ENCODE data around the gene DOK7. TPM values are rescaled to one million over a fixed set of nuclear protein-coding genes. Genes with fewer than 3 reads are reported as not detected.

Gene DOK7
- total RNA-seq, 6 experiments from 2014 or later: 0.73 to 2.4 (median 1.5) TPM

DNA sequence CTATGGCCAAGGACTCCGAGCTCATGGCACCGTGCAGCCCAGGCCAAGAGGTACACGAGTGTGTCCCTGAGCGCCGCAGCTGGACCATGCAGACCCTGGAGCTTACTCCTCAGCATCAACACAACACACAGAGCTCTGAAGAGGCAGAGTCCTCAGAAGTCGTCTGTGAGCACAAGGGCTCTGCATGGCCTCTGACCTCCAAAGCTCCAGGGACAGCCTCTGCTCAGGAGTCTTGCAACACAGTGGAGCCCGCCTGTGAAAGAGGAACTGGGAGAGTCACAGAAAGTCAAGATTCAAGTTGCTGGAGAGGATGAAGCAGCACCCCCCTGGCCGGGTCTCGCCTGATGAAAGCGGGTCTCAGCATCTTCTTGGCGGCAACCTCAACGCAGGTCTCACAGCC is 66.3 kb downstream of the DOK7 start:
- Histone ChIP-seq H3K36me3 (peaks cover 0 to 7% (median 1%) of the 10 kb centered on the region in 4 donors), H3K9me3 (no peaks in the 10 kb centered on the region), H3K27me3 (no peaks in the 10 kb centered on the region), H3K4me1 (peaks cover 0 to 12% (median 0%) of the 10 kb centered on the region in 4 donors), H3K4me3 (no peak overlapping the region), H3K27ac (no peak overlapping the region)
- WGBS (ENCODE audit: insufficient coverage, low coverage, low lambda C conversion rate, missing lambda C conversion rate): 88% methylated on average over 6 of the region's 12 CpGs
- DNase-seq (peak in 1 of 3 donors; percentile 41), ATAC-seq (no peak)
- intact Hi-C loops (cut with DNase I): no loop called here
- TF ChIP-seq, protein P1, sequence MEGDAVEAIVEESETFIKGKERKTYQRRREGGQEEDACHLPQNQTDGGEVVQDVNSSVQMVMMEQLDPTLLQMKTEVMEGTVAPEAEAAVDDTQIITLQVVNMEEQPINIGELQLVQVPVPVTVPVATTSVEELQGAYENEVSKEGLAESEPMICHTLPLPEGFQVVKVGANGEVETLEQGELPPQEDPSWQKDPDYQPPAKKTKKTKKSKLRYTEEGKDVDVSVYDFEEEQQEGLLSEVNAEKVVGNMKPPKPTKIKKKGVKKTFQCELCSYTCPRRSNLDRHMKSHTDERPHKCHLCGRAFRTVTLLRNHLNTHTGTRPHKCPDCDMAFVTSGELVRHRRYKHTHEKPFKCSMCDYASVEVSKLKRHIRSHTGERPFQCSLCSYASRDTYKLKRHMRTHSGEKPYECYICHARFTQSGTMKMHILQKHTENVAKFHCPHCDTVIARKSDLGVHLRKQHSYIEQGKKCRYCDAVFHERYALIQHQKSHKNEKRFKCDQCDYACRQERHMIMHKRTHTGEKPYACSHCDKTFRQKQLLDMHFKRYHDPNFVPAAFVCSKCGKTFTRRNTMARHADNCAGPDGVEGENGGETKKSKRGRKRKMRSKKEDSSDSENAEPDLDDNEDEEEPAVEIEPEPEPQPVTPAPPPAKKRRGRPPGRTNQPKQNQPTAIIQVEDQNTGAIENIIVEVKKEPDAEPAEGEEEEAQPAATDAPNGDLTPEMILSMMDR (IDR thresholded peaks at IDR 0.05): no peak
- TF ChIP-seq POLR2A (IDR thresholded peaks at IDR 0.05): no peak

DNA sequence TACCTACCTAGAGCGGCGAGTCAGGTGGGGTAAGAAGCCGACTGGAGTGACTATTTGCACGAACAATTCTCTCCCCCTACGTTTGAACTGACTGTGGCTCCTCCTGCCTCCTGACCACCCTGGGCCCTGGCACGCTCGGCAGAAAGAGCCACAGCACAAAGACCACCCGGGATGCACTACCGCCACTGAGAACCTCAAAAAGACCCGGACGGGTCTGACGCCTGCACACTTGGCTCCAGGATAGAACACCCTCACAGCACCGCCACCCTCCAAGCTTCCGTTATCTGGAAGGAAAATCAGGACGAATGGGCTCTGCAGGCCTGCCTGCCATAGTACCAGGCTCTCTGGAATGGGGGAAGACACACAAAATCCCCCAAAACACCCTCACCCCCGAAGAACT is 66.9 kb downstream of the DOK7 start:
- DNase-seq (peak in 1 of 3 donors; percentile 12), ATAC-seq (no peak)
- WGBS (ENCODE audit: insufficient coverage, low coverage, low lambda C conversion rate, missing lambda C conversion rate): 89% methylated on average over 5 of the region's 16 CpGs
- Histone ChIP-seq H3K27ac (no peak overlapping the region), H3K36me3 (no peaks in the 10 kb centered on the region), H3K27me3 (no peaks in the 10 kb centered on the region), H3K9me3 (no peaks in the 10 kb centered on the region), H3K4me3 (no peak overlapping the region), H3K4me1 (peaks cover 0 to 12% (median 0%) of the 10 kb centered on the region in 4 donors)
- TF ChIP-seq, protein P1 (IDR thresholded peaks at IDR 0.05): no peak
- TF ChIP-seq POLR2A (IDR thresholded peaks at IDR 0.05): no peak
- intact Hi-C loops (cut with DNase I): no loop called here

DNA sequence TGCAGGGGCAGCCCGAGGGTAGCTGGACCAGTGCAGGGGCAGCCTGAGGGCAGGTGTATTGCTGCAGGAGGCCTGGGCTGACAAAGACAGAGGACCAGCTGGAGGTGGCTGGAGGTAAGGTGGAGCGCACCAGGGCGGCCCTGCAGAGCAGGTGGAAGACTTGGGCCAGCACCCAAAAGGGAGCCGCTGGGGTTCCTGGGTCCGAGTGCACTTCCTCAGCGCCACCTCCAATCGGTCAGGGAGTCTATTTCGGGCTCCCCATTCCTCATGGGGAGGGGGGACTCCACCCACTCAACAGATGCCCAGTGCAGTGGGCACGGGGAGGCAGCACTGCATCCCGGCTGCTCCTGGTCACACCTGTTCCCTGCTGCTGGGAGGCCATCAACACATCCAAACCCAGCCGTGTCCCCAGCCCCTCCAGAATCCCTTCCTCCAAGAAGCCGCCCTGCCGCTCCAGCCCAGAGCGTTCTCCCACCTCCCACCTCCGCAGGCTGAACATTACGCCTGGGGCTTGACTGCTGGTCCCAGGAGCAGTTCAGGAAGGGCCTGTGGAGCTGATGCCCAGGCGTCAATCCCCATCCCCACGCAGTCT is 67.7 kb downstream of the DOK7 start:
- no peaks in the 10 kb centered on the region for H3K27me3 ChIP-seq
- no peaks in the 10 kb centered on the region for H3K9me3 ChIP-seq
- H3K27ac ChIP-seq: no peak overlapping the region
- H3K4me1 ChIP-seq: peaks cover 0 to 12% (median 0%) of the 10 kb centered on the region in 4 donors
- DNase-seq (peak in 1 of 3 donors; percentile 21), ATAC-seq (no peak)
- WGBS (ENCODE audit: insufficient coverage, low coverage, low lambda C conversion rate, missing lambda C conversion rate): 72% methylated on average over 2 of the region's 18 CpGs
- intact Hi-C loops (cut with DNase I): no loop called here
- peak overlapping the region in 2 of 3 donors; percentile 75 to 92 for H3K4me3 ChIP-seq
- no peaks in the 10 kb centered on the region for H3K36me3 ChIP-seq
- TF ChIP-seq, protein P1 (IDR thresholded peaks at IDR 0.05): no peak
- no peak for TF ChIP-seq POLR2A (IDR thresholded peaks at IDR 0.05)

DNA sequence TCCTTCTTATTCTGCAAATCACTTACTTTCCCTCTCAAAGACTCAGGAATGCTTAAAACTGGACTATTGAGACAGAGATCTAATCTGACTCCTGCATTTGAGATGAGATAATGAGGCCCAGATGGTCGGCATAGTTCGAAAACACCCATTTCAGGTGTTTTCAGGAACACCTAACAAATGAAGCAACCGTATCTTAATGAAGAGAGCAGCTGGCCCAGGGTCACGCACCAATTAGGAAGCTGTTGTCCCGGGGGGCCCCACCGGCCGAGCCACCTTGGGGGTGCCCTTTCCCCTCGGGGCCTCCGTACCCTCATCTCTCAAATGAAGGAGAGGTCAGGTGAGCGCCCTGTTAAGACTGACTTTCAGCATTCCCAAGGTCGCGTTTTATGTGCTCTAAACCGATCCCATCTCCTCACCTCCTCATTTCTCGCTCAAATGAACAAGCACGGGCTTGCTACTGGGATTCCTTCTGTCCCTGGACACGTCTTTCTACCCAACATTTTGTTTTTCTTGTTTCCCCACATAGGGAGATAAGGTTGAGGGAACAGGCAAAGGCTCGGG is 68.3 kb downstream of the DOK7 start:
- Histone ChIP-seq H3K4me3 (peak overlapping the region; percentile 75 to 92 (median 81)), H3K27me3 (no peaks in the 10 kb centered on the region), H3K36me3 (no peaks in the 10 kb centered on the region), H3K27ac (peak overlapping the region in 1 of 3 donors; percentile 65), H3K4me1 (peaks cover 0 to 12% (median 0%) of the 10 kb centered on the region in 4 donors), H3K9me3 (no peaks in the 10 kb centered on the region)
- intact Hi-C loops (cut with DNase I): no loop called here
- DNase-seq: peak in 1 of 3 donors; percentile 23
- TF ChIP-seq POLR2A (IDR thresholded peaks at IDR 0.05): no peak
- TF ChIP-seq, protein P1 (IDR thresholded peaks at IDR 0.05): no peak
- WGBS (ENCODE audit: insufficient coverage, low coverage, low lambda C conversion rate, missing lambda C conversion rate): 18% methylated on average over 12 of the region's 17 CpGs
- ATAC-seq: no peak
